ENCODE data around the gene KRT33B. TPM values are rescaled to one million over a fixed set of nuclear protein-coding genes. Genes with fewer than 3 reads are reported as not detected.

KRT33B gene
- total and polyA plus RNA-seq, 3 experiments from 2014 or later, result not detected

DNA sequence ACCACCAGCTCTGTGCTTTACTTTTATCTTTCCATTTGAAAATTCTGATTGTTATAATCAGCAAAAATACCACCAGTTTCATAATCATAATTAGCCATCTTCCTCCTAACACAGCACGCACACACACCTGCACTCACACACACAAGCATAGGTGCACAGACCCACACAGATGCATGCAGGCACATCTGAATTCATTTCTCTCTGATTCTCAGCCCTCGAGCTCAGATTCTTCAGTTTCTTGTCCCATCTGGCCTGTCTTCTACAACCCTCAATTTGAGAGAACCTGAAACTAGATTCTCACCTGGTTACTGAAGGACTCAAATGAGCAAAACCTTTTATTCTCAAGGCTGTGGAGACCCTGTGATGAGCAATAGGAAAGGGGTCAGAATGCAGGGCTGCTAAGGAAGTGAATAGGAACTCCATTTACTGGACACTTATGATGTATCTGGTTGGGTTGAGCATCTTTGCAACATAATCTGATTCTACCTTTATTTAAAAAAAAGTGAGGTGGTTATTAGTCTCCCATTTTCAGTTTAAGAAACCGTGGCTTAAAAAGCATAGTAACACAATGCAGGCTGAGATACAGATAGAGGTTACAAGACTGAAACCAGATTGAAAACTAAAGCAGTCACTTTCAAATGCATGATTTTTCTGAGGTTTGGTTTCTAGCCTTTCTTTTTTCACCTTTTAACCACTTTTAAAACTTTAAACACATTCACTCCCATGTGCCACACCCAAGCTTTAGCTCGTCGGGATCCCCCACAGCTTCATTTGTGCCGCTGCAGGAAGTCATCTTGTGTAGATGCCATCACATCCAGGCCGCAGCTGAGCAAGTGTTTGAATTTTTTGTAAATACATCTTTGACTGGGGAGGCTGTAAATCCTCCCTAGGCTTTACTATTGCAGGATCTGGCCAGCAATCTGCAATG lies 28.4 kb downstream of the KRT33B start:
- H3K9me3 Mint-ChIP-seq, result peaks cover 10 to 24% (median 16%) of the 10 kb centered on the region in 5 donors
- Histone ChIP-seq H3K4me3 (ENCODE audit: low read length) (peak overlapping the region; percentile 25), H3K27me3 (ENCODE audit: insufficient read depth, low read length, poor library complexity, severe bottlenecking) (no peaks in the 10 kb centered on the region), H3K4me1 (ENCODE audit: insufficient read depth, low read length) (peaks cover 63% of the 10 kb centered on the region), H3K9me3 (ENCODE audit: low read length) (peaks cover 4% of the 10 kb centered on the region), H3K27ac (ENCODE audit: low read depth, low read length) (peak overlapping the region; percentile 7), H3K36me3 (ENCODE audit: insufficient read depth, low read length) (no peaks in the 10 kb centered on the region)
- H3K36me3 Mint-ChIP-seq, result peaks cover 3 to 24% (median 5%) of the 10 kb centered on the region in 3 donors
- peak overlapping the region; percentile 37 to 87 (median 75) for H3K4me3 Mint-ChIP-seq
- H3K4me1 Mint-ChIP-seq, result peaks cover 67 to 81% (median 73%) of the 10 kb centered on the region in 3 donors
- H3K27ac Mint-ChIP-seq, result peak overlapping the region; percentile 92 to 99 (median 98)
- POLR2A ChIA-PET, result interaction anchor here (1.1 to 1.3 kb wide), 2 partner anchors 33 to 347 kb away, joined by 3 to 11 read pairs; partner anchors contain the start of gene EIF1
- CTCF ChIA-PET, result interaction anchor here (0.9 to 2.5 kb wide), 3 partner anchors 32 to 322 kb away, joined by 3 to 7 read pairs (median 3); partner anchors contain the start of gene KRTAP16-1
- H3K27me3 Mint-ChIP-seq, result no peaks in the 10 kb centered on the region
- peak; percentile 37 to 87 (median 80) for DNase-seq

DNA sequence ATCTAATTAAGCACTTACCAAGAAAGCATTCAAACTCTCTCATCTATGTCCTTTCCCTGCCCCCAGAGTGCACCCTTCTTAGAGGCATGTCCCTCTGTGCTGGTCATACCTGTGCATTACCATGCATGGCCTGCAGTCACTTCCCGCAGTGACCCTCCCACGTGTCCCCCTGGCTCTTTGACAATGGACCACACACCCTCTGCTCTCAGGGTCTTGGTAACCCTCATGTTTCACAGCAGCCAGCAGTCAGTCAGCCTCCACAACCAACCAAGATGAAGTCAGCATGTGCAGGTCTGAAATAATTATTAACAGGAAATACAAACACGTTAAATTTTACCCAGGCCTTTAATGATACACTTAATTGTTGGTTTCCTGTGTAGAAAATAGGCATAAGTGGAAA lies 29.1 kb downstream of the KRT33B start:
- Histone ChIP-seq H3K4me1 (ENCODE audit: insufficient read depth, low read length) (peaks cover 70% of the 10 kb centered on the region), H3K9me3 (ENCODE audit: low read length) (peaks cover 4% of the 10 kb centered on the region), H3K27ac (ENCODE audit: low read depth, low read length) (no peak overlapping the region), H3K36me3 (ENCODE audit: insufficient read depth, low read length) (no peaks in the 10 kb centered on the region), H3K4me3 (ENCODE audit: low read length) (no peak overlapping the region), H3K27me3 (ENCODE audit: insufficient read depth, low read length, poor library complexity, severe bottlenecking) (no peaks in the 10 kb centered on the region)
- ChIA-PET POLR2A (no interaction called here), CTCF (interaction anchor here (1.0 to 2.5 kb wide), 4 partner anchors 8 to 322 kb away, joined by 3 to 7 read pairs (median 4); partner anchors contain the start of genes KRT33A and KRTAP16-1)
- Mint-ChIP-seq H3K27ac (peak overlapping the region; percentile 92 to 99 (median 98)), H3K4me1 (peaks cover 74 to 84% (median 80%) of the 10 kb centered on the region in 3 donors), H3K27me3 (no peaks in the 10 kb centered on the region), H3K36me3 (peaks cover 3 to 24% (median 5%) of the 10 kb centered on the region in 3 donors), H3K9me3 (peaks cover 10 to 24% (median 16%) of the 10 kb centered on the region in 5 donors), H3K4me3 (peak overlapping the region; percentile 2 to 87 (median 75))
- DNase-seq, result no peak

GRCh38 chr17:41339571-41340172 lies 29.9 kb downstream of the KRT33B start:
- peak overlapping the region; percentile 21 for H3K4me3 ChIP-seq (ENCODE audit: low read length)
- no peaks in the 10 kb centered on the region for H3K27me3 ChIP-seq (ENCODE audit: insufficient read depth, low read length, poor library complexity, severe bottlenecking)
- DNase-seq, result no peak
- peak overlapping the region; percentile 92 to 99 (median 98) for H3K27ac Mint-ChIP-seq
- H3K4me3 Mint-ChIP-seq, result peak overlapping the region; percentile 40 to 87 (median 75)
- H3K27ac ChIP-seq (ENCODE audit: low read depth, low read length), result peak overlapping the region; percentile 54
- CTCF ChIA-PET, result interaction anchor here (1.0 to 2.5 kb wide), 6 partner anchors 9 to 323 kb away, joined by 3 to 7 read pairs (median 4); partner anchors contain the start of genes KRT33A and KRTAP16-1
- peaks cover 10 to 24% (median 16%) of the 10 kb centered on the region in 5 donors for H3K9me3 Mint-ChIP-seq
- peaks cover 78% of the 10 kb centered on the region for H3K4me1 ChIP-seq (ENCODE audit: insufficient read depth, low read length)
- peaks cover 3 to 24% (median 5%) of the 10 kb centered on the region in 3 donors for H3K36me3 Mint-ChIP-seq
- peaks cover 82 to 92% (median 88%) of the 10 kb centered on the region in 3 donors for H3K4me1 Mint-ChIP-seq
- peaks cover 4% of the 10 kb centered on the region for H3K9me3 ChIP-seq (ENCODE audit: low read length)
- H3K27me3 Mint-ChIP-seq, result no peaks in the 10 kb centered on the region
- no peaks in the 10 kb centered on the region for H3K36me3 ChIP-seq (ENCODE audit: insufficient read depth, low read length)
- POLR2A ChIA-PET, result no interaction called here

- Mint-ChIP-seq H3K4me1 (peaks cover 86 to 95% (median 95%) of the 10 kb centered on the region in 3 donors), H3K27ac (peak overlapping the region; percentile 92 to 99 (median 98)), H3K4me3 (peak overlapping the region; percentile 40 to 87 (median 75)), H3K36me3 (peaks cover 3 to 21% (median 5%) of the 10 kb centered on the region in 3 donors), H3K9me3 (peaks cover 10 to 23% (median 16%) of the 10 kb centered on the region in 5 donors), H3K27me3 (no peaks in the 10 kb centered on the region)
- Histone ChIP-seq H3K36me3 (ENCODE audit: insufficient read depth, low read length) (no peaks in the 10 kb centered on the region), H3K4me1 (ENCODE audit: insufficient read depth, low read length) (peaks cover 85% of the 10 kb centered on the region), H3K9me3 (ENCODE audit: low read length) (peaks cover 4% of the 10 kb centered on the region), H3K27me3 (ENCODE audit: insufficient read depth, low read length, poor library complexity, severe bottlenecking) (no peaks in the 10 kb centered on the region), H3K27ac (ENCODE audit: low read depth, low read length) (peak overlapping the region; percentile 54), H3K4me3 (ENCODE audit: low read length) (peak overlapping the region; percentile 21)
- DNase-seq, result peak in 4 of 5 donors; percentile 43 to 90 (median 80)
- ChIA-PET CTCF (interaction anchor here (1.1 to 2.5 kb wide), 3 partner anchors 9 to 31 kb away, joined by 4 to 7 read pairs (median 5); partner anchors contain the start of gene KRTAP16-1), POLR2A (no interaction called here)
Observed at GRCh38 chr17:41338961-41339485, 30.6 kb downstream of the KRT33B start.

DNA sequence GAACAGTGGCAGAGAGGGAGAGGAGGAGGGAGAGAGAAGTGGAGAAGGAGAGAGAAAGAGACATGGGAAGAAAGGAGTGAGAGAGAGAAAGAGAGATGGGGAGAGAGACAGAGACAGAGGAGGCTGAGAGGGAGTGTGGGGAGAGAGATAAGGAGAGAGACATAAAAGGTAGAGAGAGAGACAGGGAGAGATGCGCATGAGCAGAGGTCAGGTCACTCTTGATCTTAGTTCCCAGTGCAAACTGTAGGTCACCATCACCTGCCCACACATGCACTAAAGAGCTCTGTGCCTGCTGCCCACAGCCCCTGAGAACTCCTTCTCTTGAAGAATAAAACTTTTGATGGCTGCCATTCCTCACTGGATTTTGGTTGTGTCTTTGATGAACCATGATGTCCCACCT lies 33.9 kb downstream of the KRT33B start:
- POLR2A ChIA-PET, result no interaction called here
- Histone ChIP-seq H3K9me3 (ENCODE audit: low read length) (no peaks in the 10 kb centered on the region), H3K36me3 (ENCODE audit: insufficient read depth, low read length) (no peaks in the 10 kb centered on the region), H3K4me3 (ENCODE audit: low read length) (no peak overlapping the region), H3K4me1 (ENCODE audit: insufficient read depth, low read length) (peaks cover 73% of the 10 kb centered on the region), H3K27ac (ENCODE audit: low read depth, low read length) (no peak overlapping the region), H3K27me3 (ENCODE audit: insufficient read depth, low read length, poor library complexity, severe bottlenecking) (no peaks in the 10 kb centered on the region)
- H3K27me3 Mint-ChIP-seq, result no peaks in the 10 kb centered on the region
- peak overlapping the region in 6 of 8 donors; percentile 70 to 90 (median 87) for H3K27ac Mint-ChIP-seq
- CTCF ChIA-PET, result interaction anchor here (1.0 kb wide), 1 partner anchor 13 kb away, joined by 3 read pairs; no protein-coding TSS in a partner anchor
- DNase-seq, result no peak
- peaks cover 70 to 78% (median 74%) of the 10 kb centered on the region in 3 donors for H3K4me1 Mint-ChIP-seq
- peaks cover 0 to 4% (median 0%) of the 10 kb centered on the region in 3 donors for H3K36me3 Mint-ChIP-seq
- H3K9me3 Mint-ChIP-seq, result no peaks in the 10 kb centered on the region
- peak overlapping the region in 6 of 7 donors; percentile 4 to 85 (median 30) for H3K4me3 Mint-ChIP-seq

- Histone ChIP-seq H3K27me3 (ENCODE audit: insufficient read depth, low read length, poor library complexity, severe bottlenecking) (no peaks in the 10 kb centered on the region), H3K4me1 (ENCODE audit: insufficient read depth, low read length) (peaks cover 62% of the 10 kb centered on the region), H3K9me3 (ENCODE audit: low read length) (no peaks in the 10 kb centered on the region), H3K4me3 (ENCODE audit: low read length) (no peak overlapping the region), H3K36me3 (ENCODE audit: insufficient read depth, low read length) (no peaks in the 10 kb centered on the region), H3K27ac (ENCODE audit: low read depth, low read length) (no peak overlapping the region)
- H3K36me3 Mint-ChIP-seq, result peaks cover 0 to 4% (median 0%) of the 10 kb centered on the region in 3 donors
- H3K27me3 Mint-ChIP-seq, result no peaks in the 10 kb centered on the region
- DNase-seq, result peak in 3 of 5 donors; percentile 20 to 65 (median 24)
- peaks cover 59 to 67% (median 65%) of the 10 kb centered on the region in 3 donors for H3K4me1 Mint-ChIP-seq
- ChIA-PET CTCF (interaction anchor here (1.8 kb wide), 1 partner anchor 11 kb away, joined by 8 read pairs; no protein-coding TSS in a partner anchor), POLR2A (no interaction called here)
- H3K27ac Mint-ChIP-seq, result peak overlapping the region; percentile 26 to 90 (median 80)
- H3K9me3 Mint-ChIP-seq, result no peaks in the 10 kb centered on the region
- peak overlapping the region in 6 of 7 donors; percentile 40 to 85 (median 58) for H3K4me3 Mint-ChIP-seq
Observed at GRCh38 chr17:41334385-41335305, 35.0 kb downstream of the KRT33B start.

Data from CD8-positive, alpha-beta memory T cell (primary cell).